ENCODE results near the gene MAGI1.

- TF ChIP-seq CTCF (conservative IDR thresholded peaks at IDR 0.05; ENCODE audit: low read length) (no peak), EZH2phosphoT487 (IDR thresholded peaks at IDR 0.05; ENCODE audit: borderline replicate concordance) (no peak)
These were observed 45.1 kb upstream of the MAGI1 start for GRCh38 chr3:66083784-66084213.

All from Loucy (cell line).